ENCODE data around the gene COG8. TPM values are rescaled to one million over a fixed set of nuclear protein-coding genes. Genes with fewer than 3 reads are reported as not detected.

The COG8 gene
- total RNA-seq, 4 donors from 2014 or later: 63.3 to 84.2 (median 74.7) TPM

GRCh38 chr16:69349536-69349935 lies 10.2 kb upstream of the COG8 start:
- DNase-seq: no peak
- Histone ChIP-seq H3K27ac (peak overlapping the region in 1 of 3 donors; percentile 2), H3K4me3 (replicated peaks in 1 of 3) (no peak overlapping the region), H3K9me3 (no peaks in the 10 kb centered on the region), H3K27me3 (no peaks in the 10 kb centered on the region), H3K36me3 (no peaks in the 10 kb centered on the region), H3K4me1 (peaks cover 8 to 13% of the 10 kb centered on the region in 2 donors)
- intact Hi-C loops (cut with DNase I): no loop called here
- TF ChIP-seq POLR2A (IDR thresholded peaks at IDR 0.05) (no peak), CTCF (IDR thresholded peaks at IDR 0.05) (no peak)
- WGBS, 2 donors: 88 to 90% methylated on average over 10 of the region's 10 CpGs

- intact Hi-C loops (cut with DNase I): no loop called here
- H3K27me3 ChIP-seq: no peaks in the 10 kb centered on the region
- DNase-seq: no peak
- no peak overlapping the region for H3K27ac ChIP-seq
- no peak overlapping the region for H3K4me3 ChIP-seq (replicated peaks in 1 of 3)
- TF ChIP-seq CTCF (IDR thresholded peaks at IDR 0.05) (no peak), POLR2A (IDR thresholded peaks at IDR 0.05) (no peak)
- H3K4me1 ChIP-seq: peaks cover 8 to 13% of the 10 kb centered on the region in 2 donors
- H3K36me3 ChIP-seq: no peaks in the 10 kb centered on the region
- WGBS, 2 donors: 90 to 95% methylated on average over 6 of the region's 6 CpGs
- no peaks in the 10 kb centered on the region for H3K9me3 ChIP-seq
These were observed 8.9 kb upstream of the COG8 start for GRCh38 chr16:69348222-69348621.

- Histone ChIP-seq H3K4me1 (peaks cover 8 to 13% of the 10 kb centered on the region in 2 donors), H3K27me3 (no peaks in the 10 kb centered on the region), H3K27ac (no peak overlapping the region), H3K4me3 (replicated peaks in 1 of 3) (no peak overlapping the region), H3K36me3 (peaks cover 3 to 9% of the 10 kb centered on the region in 2 donors), H3K9me3 (no peaks in the 10 kb centered on the region)
- DNase-seq: no peak
- intact Hi-C loops (cut with DNase I): no loop called here
- TF ChIP-seq CTCF (IDR thresholded peaks at IDR 0.05): no peak
- TF ChIP-seq POLR2A (IDR thresholded peaks at IDR 0.05): no peak
- WGBS, 2 donors: 86 to 88% methylated on average over 6 of the region's 6 CpGs
These were observed 7.3 kb upstream of the COG8 start for GRCh38 chr16:69346683-69347082.

- no peak for TF ChIP-seq CTCF (IDR thresholded peaks at IDR 0.05)
- no peak for TF ChIP-seq POLR2A (IDR thresholded peaks at IDR 0.05)
- H3K27me3 ChIP-seq: no peaks in the 10 kb centered on the region
- H3K27ac ChIP-seq: no peak overlapping the region
- H3K4me3 ChIP-seq (replicated peaks in 1 of 3): no peak overlapping the region
- no peaks in the 10 kb centered on the region for H3K9me3 ChIP-seq
- peaks cover 10 to 15% of the 10 kb centered on the region in 2 donors for H3K36me3 ChIP-seq
- peaks cover under 1 to 8% of the 10 kb centered on the region in 2 donors for H3K4me1 ChIP-seq
- intact Hi-C loops (cut with DNase I): no loop called here
- no peak for DNase-seq
- WGBS, 2 donors: 81 to 86% methylated on average over 4 of the region's 4 CpGs
These were observed 6.6 kb upstream of the COG8 start for GRCh38 chr16:69345923-69346322.

- Histone ChIP-seq H3K9me3 (no peaks in the 10 kb centered on the region), H3K36me3 (peaks cover 10 to 15% of the 10 kb centered on the region in 2 donors), H3K27me3 (no peaks in the 10 kb centered on the region), H3K4me1 (peaks cover 8 to 9% of the 10 kb centered on the region in 2 donors), H3K27ac (no peak overlapping the region), H3K4me3 (replicated peaks in 1 of 3) (no peak overlapping the region)
- WGBS, 2 donors: 91 to 95% methylated on average over 5 of the region's 5 CpGs
- no peak for DNase-seq
- no peak for TF ChIP-seq CTCF (IDR thresholded peaks at IDR 0.05)
- no peak for TF ChIP-seq POLR2A (IDR thresholded peaks at IDR 0.05)
- intact Hi-C loops (cut with DNase I): no loop called here
These were observed 4.8 kb upstream of the COG8 start for GRCh38 chr16:69344171-69344570.
